Trophoblast cell (in vitro differentiated cells and primary cell): ENCODE measurements around the gene FLNB.

ENCODE experiments used
- DNase-seq, 2 donors: peaks; one replicate each; pipeline ENCODE4 v3.0.0-alpha.2; 2016
- H2AFZ ChIP-seq: 2 replicates; pipeline ENCODE4 v1.6.1; 2013; ENCODE audit warnings: low read length, moderate library complexity, mild to moderate bottlenecking; ENCODE audit not compliant: insufficient read depth, poor library complexity
- H2AK5ac ChIP-seq: 2 replicates; pipeline ENCODE4 v1.6.1; 2013; ENCODE audit warnings: mild to moderate bottlenecking, low read length
- H2BK120ac ChIP-seq: 2 replicates; pipeline ENCODE4 v1.6.1; 2013; ENCODE audit warnings: low read length, mild to moderate bottlenecking, moderate library complexity; ENCODE audit not compliant: insufficient read depth, poor library complexity
- H2BK12ac ChIP-seq: 2 replicates; pipeline ENCODE4 v1.6.1; 2013; ENCODE audit warnings: mild to moderate bottlenecking, low read length, moderate library complexity
- H2BK5ac ChIP-seq: 2 replicates; pipeline ENCODE4 v1.6.1; 2013; ENCODE audit warnings: low read length, low read depth, moderate library complexity, mild to moderate bottlenecking; ENCODE audit not compliant: poor library complexity
- H3K14ac ChIP-seq: 2 replicates; pipeline ENCODE4 v1.6.1; 2013; ENCODE audit warnings: mild to moderate bottlenecking, low read length
- H3K18ac ChIP-seq: 2 replicates; pipeline ENCODE4 v1.6.1; 2013; ENCODE audit warnings: mild to moderate bottlenecking, low read length
- H3K23ac ChIP-seq: 2 replicates; pipeline ENCODE4 v1.6.1; 2013; ENCODE audit warnings: low read length
- H3K27ac ChIP-seq: 2 replicates; pipeline ENCODE4 v1.5.1; 2013; ENCODE audit warnings: low read depth, mild to moderate bottlenecking, inconsistent platforms, low read length, moderate library complexity
- H3K27me3 ChIP-seq: 2 replicates; pipeline ENCODE4 v1.6.1; 2013; ENCODE audit warnings: inconsistent platforms, mild to moderate bottlenecking, low read length, moderate library complexity; ENCODE audit not compliant: insufficient read depth
- H3K36me3 ChIP-seq, 2 experiments: 1 replicate in 1 of 2; 2 replicates in 1 of 2; pipeline ENCODE4 v1.6.1; 2013; ENCODE audit warnings: low read length in 2 of 2, mild to moderate bottlenecking in 2 of 2, moderate library complexity in 1 of 2; ENCODE audit not compliant: insufficient read depth in 2 of 2, control insufficient read depth in 1 of 2
- H3K4ac ChIP-seq: 2 replicates; pipeline ENCODE4 v1.6.1; 2013; ENCODE audit warnings: low read depth, mild to moderate bottlenecking, low read length, moderate library complexity
- H3K4me1 ChIP-seq, 2 experiments: 1 replicate in 1 of 2; 2 replicates in 1 of 2; pipeline ENCODE4 v1.6.1; 2013; ENCODE audit warnings: low read length in 2 of 2, mild to moderate bottlenecking in 2 of 2, moderate library complexity in 1 of 2; ENCODE audit not compliant: insufficient read depth in 2 of 2, control insufficient read depth in 1 of 2
- H3K4me2 ChIP-seq: 2 replicates; pipeline ENCODE4 v1.6.1; 2013; ENCODE audit warnings: inconsistent platforms, mild to moderate bottlenecking, low read length, moderate library complexity
- H3K4me3 ChIP-seq: 2 replicates; pipeline ENCODE4 v1.5.1; 2013; ENCODE audit warnings: mild to moderate bottlenecking, low read depth, low read length, inconsistent platforms
- H3K79me1 ChIP-seq: one replicate; pipeline ENCODE4 v1.6.1; 2013; ENCODE audit warnings: low read length
- H3K79me2 ChIP-seq: 2 replicates; pipeline ENCODE4 v1.6.1; 2013; ENCODE audit warnings: low read length, mild to moderate bottlenecking; ENCODE audit not compliant: control insufficient read depth, insufficient read depth, poor library complexity
- H3K9ac ChIP-seq: 2 replicates; pipeline ENCODE4 v1.6.1; 2013; ENCODE audit warnings: mild to moderate bottlenecking, low read length
- H3K9me3 ChIP-seq: 2 replicates; pipeline ENCODE4 v1.6.1; 2013; ENCODE audit warnings: low read depth, mild to moderate bottlenecking, control low read depth, inconsistent platforms, low read length; ENCODE audit not compliant: insufficient read depth
- H4K12ac ChIP-seq: 2 replicates; pipeline ENCODE4 v1.6.1; 2013; ENCODE audit warnings: low read depth, mild to moderate bottlenecking, low read length, moderate library complexity
- H4K8ac ChIP-seq: 2 replicates; pipeline ENCODE4 v1.6.1; 2013; ENCODE audit warnings: low read depth, mild to moderate bottlenecking, low read length, moderate library complexity
- H4K91ac ChIP-seq: one replicate; pipeline ENCODE4 v1.6.1; 2013; ENCODE audit warnings: low read depth, mild to moderate bottlenecking, low read length, moderate library complexity
- WGBS: extraction: QIAGEN DNeasy Blood & Tissue Kit; methylation state at CpG from one replicate; pipeline ENCODE4 v1.1.7; 2013; ENCODE audit warnings: missing lambda C conversion rate; ENCODE audit not compliant: insufficient read length, insufficient coverage; ENCODE audit errors: extremely low coverage; 5-methylcytosine and 5-hydroxymethylcytosine counted together

FLNB gene

GRCh38 chr3:58072763-58073130, 64.5 kb downstream of the FLNB start:
- no peak overlapping the region for H3K23ac ChIP-seq

GRCh38 chr3:58073301-58074108, 65.3 kb downstream of the FLNB start:
- Histone ChIP-seq H3K27ac (no peak overlapping the region), H3K23ac (no peak overlapping the region), H3K4me1 (peaks cover 8 to 15% of the 10 kb centered on the region in 2 experiments), H3K18ac (no peak overlapping the region), H3K79me1 (peaks cover 2% of the 10 kb centered on the region), H3K4me2 (no peak overlapping the region), H4K12ac (no peak overlapping the region), H4K91ac (no peak overlapping the region), H3K36me3 (peaks cover 4 to 12% of the 10 kb centered on the region in 2 experiments), H2BK120ac (no peak overlapping the region), H3K9me3 (no peaks in the 10 kb centered on the region), H3K4ac (peak overlapping the region; percentile 65), H2BK12ac (no peak overlapping the region), H3K4me3 (no peak overlapping the region), H3K14ac (no peak overlapping the region), H3K9ac (no peak overlapping the region), H2BK5ac (no peak overlapping the region), H2AFZ (no peak overlapping the region), H3K79me2 (peaks cover 9% of the 10 kb centered on the region), H3K27me3 (no peaks in the 10 kb centered on the region), H2AK5ac (no peak overlapping the region), H4K8ac (no peak overlapping the region)
- DNase-seq, result no peak
- WGBS, result no CpG with 5 or more reads among the region's 8 CpGs

More at GRCh38 chr3:58072763-58073130, 64.5 kb downstream of the FLNB start:
- no peak overlapping the region for H2BK12ac ChIP-seq
- no peak overlapping the region for H3K18ac ChIP-seq
- peaks cover 4 to 11% of the 10 kb centered on the region in 2 experiments for H3K36me3 ChIP-seq
- H2AFZ ChIP-seq, result no peak overlapping the region
- no peak overlapping the region for H3K4me3 ChIP-seq
- no peaks in the 10 kb centered on the region for H3K9me3 ChIP-seq
- no peak overlapping the region for H3K4ac ChIP-seq
- no peak overlapping the region for H2BK5ac ChIP-seq
- H3K27me3 ChIP-seq, result no peaks in the 10 kb centered on the region
- H3K14ac ChIP-seq, result no peak overlapping the region
- no CpG with 5 or more reads among the region's 3 CpGs for WGBS
- H3K4me2 ChIP-seq, result no peak overlapping the region
- H4K8ac ChIP-seq, result no peak overlapping the region
- no peak overlapping the region for H3K27ac ChIP-seq
- H4K91ac ChIP-seq, result no peak overlapping the region
- H2BK120ac ChIP-seq, result no peak overlapping the region
- H3K9ac ChIP-seq, result no peak overlapping the region
- peaks cover 16% of the 10 kb centered on the region for H3K79me2 ChIP-seq
- no peak for DNase-seq
- H3K79me1 ChIP-seq, result peaks cover 3% of the 10 kb centered on the region
- H3K4me1 ChIP-seq, result peaks cover 16 to 22% of the 10 kb centered on the region in 2 experiments
- no peak overlapping the region for H2AK5ac ChIP-seq
- H4K12ac ChIP-seq, result no peak overlapping the region

- Histone ChIP-seq H3K36me3 (peaks cover 8 to 15% of the 10 kb centered on the region in 2 experiments), H3K14ac (no peak overlapping the region), H2AFZ (no peak overlapping the region), H4K12ac (no peak overlapping the region), H3K27me3 (no peaks in the 10 kb centered on the region), H3K4me1 (peaks cover 7 to 12% of the 10 kb centered on the region in 2 experiments), H2BK12ac (no peak overlapping the region), H3K9me3 (no peaks in the 10 kb centered on the region), H3K4me2 (no peak overlapping the region), H3K9ac (no peak overlapping the region), H2BK5ac (no peak overlapping the region), H3K23ac (no peak overlapping the region), H3K4ac (peak overlapping the region; percentile 65), H2BK120ac (no peak overlapping the region), H3K4me3 (no peak overlapping the region), H3K79me2 (peaks cover 9% of the 10 kb centered on the region), H4K8ac (no peak overlapping the region), H3K79me1 (peaks cover 2% of the 10 kb centered on the region), H3K27ac (no peak overlapping the region), H4K91ac (no peak overlapping the region), H3K18ac (no peak overlapping the region), H2AK5ac (no peak overlapping the region)
- WGBS, result no CpG with 5 or more reads among the region's 5 CpGs
- no peak for DNase-seq
Measured at GRCh38 chr3:58074116-58074715, 66.0 kb downstream of the FLNB start.

- H3K36me3 ChIP-seq, result peaks cover 10 to 20% of the 10 kb centered on the region in 2 experiments
- H2AFZ ChIP-seq, result no peak overlapping the region
- peaks cover 9% of the 10 kb centered on the region for H3K79me2 ChIP-seq
- no peak overlapping the region for H2AK5ac ChIP-seq
- no peak overlapping the region for H2BK5ac ChIP-seq
- no peak overlapping the region for H2BK120ac ChIP-seq
- peak overlapping the region; percentile 16 for H3K23ac ChIP-seq
- WGBS, result no CpG with 5 or more reads among the region's 2 CpGs
- H3K9me3 ChIP-seq, result no peaks in the 10 kb centered on the region
- H3K27ac ChIP-seq, result no peak overlapping the region
- DNase-seq, result no peak
- no peaks in the 10 kb centered on the region for H3K27me3 ChIP-seq
- peak overlapping the region; percentile 43 for H3K4ac ChIP-seq
- H3K4me1 ChIP-seq, result peaks cover 7 to 12% of the 10 kb centered on the region in 2 experiments
- no peak overlapping the region for H4K12ac ChIP-seq
- peak overlapping the region; percentile 17 for H3K9ac ChIP-seq
- H3K14ac ChIP-seq, result no peak overlapping the region
- H4K91ac ChIP-seq, result no peak overlapping the region
- H3K4me2 ChIP-seq, result no peak overlapping the region
- H3K79me1 ChIP-seq, result peaks cover 2% of the 10 kb centered on the region
- no peak overlapping the region for H3K4me3 ChIP-seq
- no peak overlapping the region for H4K8ac ChIP-seq
- H3K18ac ChIP-seq, result no peak overlapping the region
- H2BK12ac ChIP-seq, result no peak overlapping the region
Measured at GRCh38 chr3:58074997-58075396, 66.8 kb downstream of the FLNB start.
